Right atrium auricular region (tissue), 2 donors: ENCODE results near the gene GPRC5A. TPM values are rescaled to one million over a fixed set of nuclear protein-coding genes. Genes with fewer than 3 reads are reported as not detected.
A peak's percentile ranks its signal among the peaks of the same experiment; 100 is the strongest.

ENCODE experiments used
- DNase-seq: peaks from one replicate; pipeline ENCODE4 v3.0.0-alpha.2; 2019; ENCODE audit warnings: low spot score
- H3K27ac ChIP-seq, 2 donors: fragments of 200-600 bp; sonication (generic); 1 replicate in 1 of 2; 2 replicates in 1 of 2; pipeline ENCODE4 v1.5.1; 2016 to 2019
- H3K27me3 ChIP-seq, 2 donors: fragments of 200-600 bp; sonication (generic); one replicate each; pipeline versions ENCODE4 v1.5.1 to v1.6.0; 2017 to 2019
- H3K36me3 ChIP-seq: fragments of 200-600 bp; sonication (generic); one replicate; pipeline ENCODE4 v1.5.1; 2016
- H3K4me1 ChIP-seq, 2 donors: fragments of 200-600 bp; sonication (generic); one replicate each; pipeline versions ENCODE4 v1.5.1 to v1.6.0; 2017 to 2019
- H3K4me3 ChIP-seq, 2 donors: fragments of 200-600 bp; sonication (generic); 1 replicate in 1 of 2; 2 replicates in 1 of 2; pipeline ENCODE4 v1.5.1; 2017 to 2019; ENCODE audit warnings: mild to moderate bottlenecking in 1 of 2, moderate library complexity in 1 of 2
- H3K9me3 ChIP-seq, 2 donors: fragments of 200-600 bp; sonication (generic); one replicate each; pipeline ENCODE4 v1.5.1; 2019
- total RNA-seq, 2 donors: library from RNA; depleted of rRNA; stranded (reverse); fragments of >200 nt; gene quantifications; one replicate each; pipeline ENCODE4 v1.1.0, GENCODE V29; 2016
- TF ChIP-seq, protein P1 (sequence below), 2 donors: fragments of 200-600 bp; sonication (generic); IDR thresholded peaks; one replicate each; pipeline ENCODE4 v1.5.1; 2019; ENCODE audit warnings: antibody characterized with exemption in 2 of 2

Gene GPRC5A
- total RNA-seq, 2 donors from 2014 or later = 10.1 to 14.3 TPM

DNA sequence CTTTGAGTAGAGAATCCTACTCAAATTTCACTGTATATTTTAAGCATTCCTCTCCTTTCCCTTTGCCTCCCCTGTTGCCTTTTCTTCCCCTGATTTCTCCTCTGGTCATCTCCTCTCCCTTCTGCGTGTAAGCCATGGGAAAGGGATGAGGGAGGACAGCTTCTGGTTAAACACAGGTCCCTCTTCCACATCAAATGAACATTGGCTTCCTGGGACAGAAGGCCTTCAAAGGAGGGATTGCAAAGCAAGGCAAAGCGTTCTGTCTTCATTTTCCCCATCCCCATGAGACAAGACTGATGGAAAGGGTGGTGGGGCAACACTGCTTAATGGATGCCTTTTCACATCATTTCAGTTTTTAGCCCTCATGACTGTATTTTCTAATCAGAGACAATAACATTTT lies 26.2 kb downstream of the GPRC5A start:
- Histone ChIP-seq H3K9me3 (no peaks in the 10 kb centered on the region), H3K4me1 (peaks cover 0 to 17% of the 10 kb centered on the region in 2 donors), H3K27ac (no peak overlapping the region), H3K4me3 (no peak overlapping the region), H3K27me3 (no peaks in the 10 kb centered on the region), H3K36me3 (no peaks in the 10 kb centered on the region)
- TF ChIP-seq, protein P1, sequence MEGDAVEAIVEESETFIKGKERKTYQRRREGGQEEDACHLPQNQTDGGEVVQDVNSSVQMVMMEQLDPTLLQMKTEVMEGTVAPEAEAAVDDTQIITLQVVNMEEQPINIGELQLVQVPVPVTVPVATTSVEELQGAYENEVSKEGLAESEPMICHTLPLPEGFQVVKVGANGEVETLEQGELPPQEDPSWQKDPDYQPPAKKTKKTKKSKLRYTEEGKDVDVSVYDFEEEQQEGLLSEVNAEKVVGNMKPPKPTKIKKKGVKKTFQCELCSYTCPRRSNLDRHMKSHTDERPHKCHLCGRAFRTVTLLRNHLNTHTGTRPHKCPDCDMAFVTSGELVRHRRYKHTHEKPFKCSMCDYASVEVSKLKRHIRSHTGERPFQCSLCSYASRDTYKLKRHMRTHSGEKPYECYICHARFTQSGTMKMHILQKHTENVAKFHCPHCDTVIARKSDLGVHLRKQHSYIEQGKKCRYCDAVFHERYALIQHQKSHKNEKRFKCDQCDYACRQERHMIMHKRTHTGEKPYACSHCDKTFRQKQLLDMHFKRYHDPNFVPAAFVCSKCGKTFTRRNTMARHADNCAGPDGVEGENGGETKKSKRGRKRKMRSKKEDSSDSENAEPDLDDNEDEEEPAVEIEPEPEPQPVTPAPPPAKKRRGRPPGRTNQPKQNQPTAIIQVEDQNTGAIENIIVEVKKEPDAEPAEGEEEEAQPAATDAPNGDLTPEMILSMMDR (IDR thresholded peaks at IDR 0.05) = no peak
- DNase-seq = no peak

- no peaks in the 10 kb centered on the region for H3K9me3 ChIP-seq
- H3K27ac ChIP-seq = no peak overlapping the region
- peaks cover 0 to 17% of the 10 kb centered on the region in 2 donors for H3K4me1 ChIP-seq
- TF ChIP-seq, protein P1 (IDR thresholded peaks at IDR 0.05) = no peak
- no peak for DNase-seq
- H3K27me3 ChIP-seq = no peaks in the 10 kb centered on the region
- no peak overlapping the region for H3K4me3 ChIP-seq
- H3K36me3 ChIP-seq = no peaks in the 10 kb centered on the region
Measured at GRCh38 chr12:12918781-12919389, 27.5 kb downstream of the GPRC5A start.

DNA sequence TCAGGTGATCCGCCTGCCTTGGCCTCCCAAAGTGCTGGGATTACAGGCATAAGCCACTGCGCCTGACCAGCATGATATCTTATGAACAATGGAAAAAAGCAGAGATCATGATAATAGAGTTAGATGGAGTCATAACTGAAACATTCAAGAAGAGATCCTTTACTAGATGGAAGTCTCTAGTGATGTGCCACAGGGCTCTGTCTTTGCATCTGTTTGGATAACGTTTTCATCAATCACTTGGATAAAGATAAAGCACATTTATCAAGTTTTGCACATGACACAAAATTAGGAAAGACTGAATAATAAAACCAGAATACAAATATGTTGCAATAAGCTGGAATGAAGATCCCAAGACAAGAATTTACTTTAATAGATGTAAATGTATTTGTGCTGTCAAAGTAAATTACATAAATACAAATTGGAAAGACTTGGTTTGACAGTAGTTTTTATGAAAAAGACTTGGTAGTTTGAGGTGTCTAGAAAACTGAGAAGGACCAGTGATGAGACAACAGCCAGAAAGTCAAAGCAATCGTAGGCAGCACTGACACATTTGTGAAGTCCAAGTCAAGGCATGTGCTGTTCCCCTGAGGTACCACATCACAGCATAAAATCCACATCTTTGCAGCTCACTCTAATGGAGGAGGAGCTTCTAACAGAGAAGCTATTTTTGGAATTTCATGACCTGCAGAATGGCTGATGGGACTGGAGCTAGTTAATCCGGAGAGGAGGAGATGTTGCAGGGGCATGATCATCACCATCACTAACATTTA lies 28.5 kb downstream of the GPRC5A start:
- Histone ChIP-seq H3K36me3 (no peaks in the 10 kb centered on the region), H3K4me1 (peaks cover 0 to 17% of the 10 kb centered on the region in 2 donors), H3K4me3 (no peak overlapping the region), H3K27me3 (no peaks in the 10 kb centered on the region), H3K27ac (no peak overlapping the region), H3K9me3 (no peaks in the 10 kb centered on the region)
- TF ChIP-seq, protein P1 (IDR thresholded peaks at IDR 0.05) = no peak
- no peak for DNase-seq

DNA sequence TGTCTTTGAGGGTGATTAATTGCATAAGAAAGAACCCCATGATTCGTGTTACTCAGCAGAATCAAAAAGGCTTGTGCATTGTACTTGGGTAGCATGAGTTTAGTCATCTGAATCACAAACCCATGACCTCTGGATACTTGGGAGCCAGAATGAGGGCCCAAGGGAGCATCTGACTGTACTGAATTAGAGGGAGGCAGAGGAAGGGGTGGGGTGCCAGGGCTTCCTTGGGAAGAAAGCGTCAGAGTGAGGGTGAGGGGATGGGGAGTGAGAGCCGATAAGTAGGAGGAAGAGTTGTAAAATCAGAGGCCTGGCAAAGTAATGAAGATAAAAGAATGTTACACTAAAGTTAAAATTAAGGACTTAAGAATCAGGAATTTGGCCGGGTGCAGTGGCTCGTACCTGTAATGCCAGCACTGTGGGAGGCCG lies 30.8 kb downstream of the GPRC5A start:
- TF ChIP-seq, protein P1 (IDR thresholded peaks at IDR 0.05) = no peak
- H3K9me3 ChIP-seq = no peaks in the 10 kb centered on the region
- H3K4me1 ChIP-seq = peaks cover 0 to 4% of the 10 kb centered on the region in 2 donors
- H3K27ac ChIP-seq = no peak overlapping the region
- H3K36me3 ChIP-seq = no peaks in the 10 kb centered on the region
- H3K4me3 ChIP-seq = no peak overlapping the region
- DNase-seq = peak; percentile 81
- no peaks in the 10 kb centered on the region for H3K27me3 ChIP-seq

- no peaks in the 10 kb centered on the region for H3K36me3 ChIP-seq
- TF ChIP-seq, protein P1 (IDR thresholded peaks at IDR 0.05) = no peak
- H3K4me1 ChIP-seq = no peaks in the 10 kb centered on the region
- no peaks in the 10 kb centered on the region for H3K27me3 ChIP-seq
- H3K9me3 ChIP-seq = no peaks in the 10 kb centered on the region
- H3K4me3 ChIP-seq = no peak overlapping the region
- DNase-seq = no peak
- no peak overlapping the region for H3K27ac ChIP-seq
Measured at GRCh38 chr12:12922978-12923377, 31.6 kb downstream of the GPRC5A start.
